ENCODE data around the gene EYA3. TPM values are rescaled to one million over a fixed set of nuclear protein-coding genes. Genes with fewer than 3 reads are reported as not detected.
"Not testable (repeated sequence)": the region's sequence is repeated elsewhere in the genome, so short reads cannot be mapped to it uniquely, and the experiment has no call there.

Gene EYA3
- total and polyA plus RNA-seq, 11 donors, result 5.8 to 23.3 (median 17.4) TPM

DNA sequence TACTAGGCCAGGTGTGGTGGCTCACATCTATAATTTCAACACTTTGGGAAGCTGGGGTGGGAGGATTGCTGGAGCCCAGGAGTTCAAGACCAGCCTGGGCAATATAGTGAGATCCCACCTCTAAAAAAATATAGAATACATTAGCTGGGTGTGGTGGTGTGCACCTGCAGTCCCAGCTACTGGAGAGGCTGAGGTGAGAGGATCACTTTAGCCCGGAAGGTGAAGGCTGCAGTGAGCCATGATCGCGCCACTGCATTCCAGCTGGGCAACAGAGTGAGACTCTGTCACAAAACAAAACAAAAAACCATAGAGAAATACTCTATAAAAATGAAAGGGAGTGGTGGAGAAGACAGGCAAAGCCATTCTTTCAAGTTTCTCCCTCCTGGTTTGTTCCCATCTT, 62.1 kb downstream of the EYA3 start:
- intact Hi-C loops (cut with DNase I), result no loop called here
- no peak overlapping the region for H3K27ac ChIP-seq
- WGBS, 4 donors, result 97 to 99% (median 98%) methylated on average over 3 of the region's 3 CpGs

DNA sequence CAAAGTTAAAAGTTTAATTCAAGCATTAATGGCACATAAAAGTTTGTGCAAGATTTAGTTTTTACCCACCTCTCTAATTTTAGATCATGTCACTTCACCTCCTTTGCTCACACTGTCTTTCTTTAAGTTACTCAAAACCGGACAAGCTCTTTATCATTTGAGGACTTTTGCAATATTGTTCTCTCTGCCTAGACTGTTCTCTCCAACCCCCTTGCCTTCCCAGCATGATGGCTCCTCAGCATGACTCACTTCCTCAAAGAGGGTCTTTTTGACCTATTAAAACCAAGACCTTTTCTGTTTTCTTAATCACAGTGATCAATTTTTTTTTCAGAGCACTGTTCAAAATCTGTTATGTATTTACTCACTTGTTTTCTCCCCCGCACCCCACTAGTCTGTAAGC, 67.3 kb downstream of the EYA3 start:
- no peaks in the 10 kb centered on the region for H3K9me3 ChIP-seq
- DNase-seq, result no peak
- H3K4me3 ChIP-seq, result no peak overlapping the region
- peaks cover 0 to 4% (median 0%) of the 10 kb centered on the region in 12 donors for H3K4me1 ChIP-seq
- no peak overlapping the region for H3K27ac ChIP-seq
- WGBS, 4 donors, result 83 to 85% (median 84%) methylated on average over 2 of the region's 2 CpGs
- no peak for ATAC-seq
- TF ChIP-seq POLR2A (IDR thresholded peaks at IDR 0.05) (no peak), CTCF (IDR thresholded peaks at IDR 0.05) (no peak)
- H3K36me3 ChIP-seq, result peaks cover 0 to 57% (median 33%) of the 10 kb centered on the region in 9 donors
- no peaks in the 10 kb centered on the region for H3K27me3 ChIP-seq
- intact Hi-C loops (cut with DNase I), result no loop called here

More for the DNA sequence above, 62.1 kb downstream of the EYA3 start:
- Histone ChIP-seq H3K27me3 (no peaks in the 10 kb centered on the region), H3K9me3 (no peaks in the 10 kb centered on the region), H3K4me1 (peaks cover 0 to 15% (median 5%) of the 10 kb centered on the region in 12 donors), H3K4me3 (no peak overlapping the region), H3K36me3 (peaks cover 0 to 50% (median 25%) of the 10 kb centered on the region in 9 donors)
- TF ChIP-seq CTCF (IDR thresholded peaks at IDR 0.05), result no peak
- DNase-seq, result no peak
- ATAC-seq, result no peak

DNA sequence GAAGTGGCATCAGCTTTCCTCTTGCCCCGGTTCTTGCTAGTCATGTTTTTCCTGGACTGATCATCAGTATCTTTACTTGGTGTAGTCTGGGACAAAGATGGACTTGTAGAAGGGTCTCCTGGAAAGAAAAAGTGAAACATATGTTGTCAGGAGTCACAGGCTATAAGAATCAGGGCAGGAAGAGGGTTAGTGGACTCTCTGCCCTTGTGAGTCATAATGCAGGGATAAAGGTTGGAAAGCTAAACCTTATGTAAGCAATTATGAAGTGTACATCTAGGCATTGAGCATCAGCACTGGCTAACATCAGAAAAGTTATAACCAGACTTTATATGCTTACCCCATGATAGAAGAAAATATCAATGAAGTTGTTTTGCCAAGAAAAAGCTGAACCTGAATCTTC, 77.4 kb downstream of the EYA3 start:
- no peak for TF ChIP-seq POLR2A (IDR thresholded peaks at IDR 0.05)
- TF ChIP-seq CTCF (IDR thresholded peaks at IDR 0.05), result no peak
- ATAC-seq, result no peak
- H3K27me3 ChIP-seq, result no peaks in the 10 kb centered on the region
- intact Hi-C loops (cut with DNase I), result no loop called here
- 90 to 96% (median 95%) methylated on average over 1 of the region's 1 CpG for WGBS, 4 donors
- H3K9me3 ChIP-seq, result no peaks in the 10 kb centered on the region
- no peak overlapping the region for H3K27ac ChIP-seq
- H3K36me3 ChIP-seq, result peaks cover 0 to 90% (median 75%) of the 10 kb centered on the region in 9 donors
- H3K4me3 ChIP-seq, result no peak overlapping the region
- DNase-seq, result no peak
- no peaks in the 10 kb centered on the region for H3K4me1 ChIP-seq

DNA sequence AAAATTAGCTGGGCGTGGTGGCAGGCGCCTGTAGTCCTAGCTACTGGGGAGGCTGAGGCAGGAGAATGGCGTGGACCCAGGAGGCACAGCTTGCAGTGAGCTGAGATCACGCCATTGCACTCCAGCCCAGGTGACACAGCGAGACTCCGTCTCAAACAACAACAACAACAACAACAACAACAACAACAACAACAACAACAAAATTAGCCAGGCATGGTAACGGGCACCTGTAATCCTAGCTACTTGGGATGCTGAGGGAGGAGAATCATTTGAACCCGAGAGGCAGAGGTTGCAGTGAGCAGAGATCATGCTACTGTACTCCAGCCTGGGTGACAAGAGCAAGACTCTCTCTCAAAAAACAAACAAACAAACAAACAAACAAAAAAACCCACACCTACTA, 85.3 kb downstream of the EYA3 start:
- DNase-seq; H3K9me3 ChIP-seq; H3K4me1 ChIP-seq; ATAC-seq; H3K27ac ChIP-seq; intact Hi-C loops (cut with DNase I); H3K4me3 ChIP-seq; H3K27me3 ChIP-seq: not testable (repeated sequence)
- peaks cover 0 to 89% (median 77%) of the 10 kb centered on the region in 9 donors for H3K36me3 ChIP-seq
- WGBS, 4 donors, result 96 to 98% (median 97%) methylated on average over 8 of the region's 8 CpGs

DNA sequence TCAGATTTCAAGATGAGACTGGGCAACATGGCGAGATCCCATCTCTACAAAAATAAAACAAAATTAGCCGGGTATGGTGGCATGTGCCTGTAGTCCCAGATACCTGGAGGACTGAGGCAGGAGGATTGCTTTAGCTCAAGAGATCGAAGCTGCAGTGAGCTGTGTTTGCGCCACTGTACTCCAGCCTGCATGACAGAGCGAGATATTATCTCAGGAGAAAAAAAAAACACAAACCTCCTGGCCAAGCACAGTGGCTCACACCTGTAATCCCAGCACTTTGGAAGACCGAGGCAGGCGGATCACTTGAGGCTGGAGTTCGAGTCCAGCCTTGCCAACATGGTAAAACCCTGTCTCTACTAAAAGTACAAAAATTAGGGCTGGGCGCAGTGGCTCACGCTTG, 85.8 kb downstream of the EYA3 start:
- TF ChIP-seq POLR2A (IDR thresholded peaks at IDR 0.05), result no peak
- no peak for TF ChIP-seq CTCF (IDR thresholded peaks at IDR 0.05)
- Histone ChIP-seq H3K4me3 (no peak overlapping the region), H3K27ac (no peak overlapping the region), H3K36me3 (peaks cover 0 to 94% (median 80%) of the 10 kb centered on the region in 9 donors), H3K4me1 (no peaks in the 10 kb centered on the region), H3K27me3 (no peaks in the 10 kb centered on the region), H3K9me3 (no peaks in the 10 kb centered on the region)
- intact Hi-C loops (cut with DNase I), result no loop called here
- no peak for DNase-seq
- 95 to 99% (median 97%) methylated on average over 10 of the region's 10 CpGs for WGBS, 4 donors
- ATAC-seq, result no peak
